OCI-LY3 (cell line): ENCODE measurements around the gene ASMT.
A peak's percentile ranks its signal among the peaks of the same experiment; 100 is the strongest.
"Not testable (repeated sequence)": the region's sequence is repeated elsewhere in the genome, so short reads cannot be mapped to it uniquely, and the experiment has no call there.

Experiments used
- H2AFZ ChIP-seq: fragments of 200-600, 300-600 bp; shearing (Covaris generic); 2 replicates; pipeline ENCODE4 v1.6.0; 2014; ENCODE audit warnings: antibody characterized with exemption, low read depth, low read length
- H3K27ac ChIP-seq: fragments of 200-600, 300-600 bp; sonication (generic); 2 replicates; pipeline ENCODE4 v1.5.1; 2014; ENCODE audit warnings: mild to moderate bottlenecking, low read length, moderate library complexity, mixed read lengths
- H3K27me3 ChIP-seq: fragments of 200-600, 300-600 bp; sonication (generic); 2 replicates; pipeline ENCODE4 v1.6.1; 2014; ENCODE audit warnings: low read depth, low read length, mixed read lengths
- H3K36me3 ChIP-seq: fragments of 200-600, 300-600 bp; sonication (generic); replicated peaks from 2 replicates; pipeline ENCODE3; 2014; ENCODE audit warnings: low read depth, low read length, mixed read lengths
- H3K4me1 ChIP-seq: fragments of 300-600, 200-600 bp; sonication (generic); 2 replicates; pipeline ENCODE4 v1.6.1; 2014; ENCODE audit warnings: low read length, mixed read lengths
- H3K4me2 ChIP-seq: fragments of 200-600, 300-600 bp; sonication (generic); 2 replicates; pipeline ENCODE4 v1.6.1; 2014; ENCODE audit warnings: low read length, mixed read lengths
- H3K4me3 ChIP-seq: fragments of 300-600, 200-600 bp; sonication (generic); 2 replicates; pipeline ENCODE4 v1.5.1; 2014; ENCODE audit warnings: antibody characterized with exemption, mild to moderate bottlenecking, low read length, moderate library complexity
- H3K79me2 ChIP-seq: fragments of 300-600, 200-600 bp; shearing (Covaris generic); 2 replicates; pipeline ENCODE4 v1.6.1; 2014; ENCODE audit warnings: mild to moderate bottlenecking, low read length, mixed read lengths
- H3K9ac ChIP-seq: fragments of 300-600, 200-600 bp; shearing (Covaris generic); 2 replicates; pipeline ENCODE4 v1.6.0; 2014; ENCODE audit warnings: mild to moderate bottlenecking, low read length, moderate library complexity
- H3K9me3 ChIP-seq: fragments of 200-600, 300-600 bp; shearing (Covaris generic); 2 replicates; pipeline ENCODE4 v1.6.1; 2014; ENCODE audit warnings: low read length, mixed read lengths; ENCODE audit not compliant: insufficient read depth
- H4K20me1 ChIP-seq: fragments of 200-600, 300-600 bp; sonication (generic); 2 replicates; pipeline ENCODE4 v1.6.1; 2016; ENCODE audit warnings: low read length, mixed read lengths; ENCODE audit not compliant: insufficient read depth
- EZH2phosphoT487 ChIP-seq: fragments of 200-600 bp; shearing (Covaris generic); IDR thresholded peaks from 2 replicates; pipeline ENCODE4 v1.6.1; 2018; ENCODE audit warnings: antibody characterized with exemption, mixed run types, low read depth
- TF ChIP-seq, protein P1 (sequence below): fragments of 200-600, 300-600 bp; sonication (generic); IDR thresholded peaks from 2 replicates; pipeline ENCODE4 v1.5.1; 2014; ENCODE audit warnings: antibody characterized with exemption, low read length, low read depth

The ASMT gene

DNA sequence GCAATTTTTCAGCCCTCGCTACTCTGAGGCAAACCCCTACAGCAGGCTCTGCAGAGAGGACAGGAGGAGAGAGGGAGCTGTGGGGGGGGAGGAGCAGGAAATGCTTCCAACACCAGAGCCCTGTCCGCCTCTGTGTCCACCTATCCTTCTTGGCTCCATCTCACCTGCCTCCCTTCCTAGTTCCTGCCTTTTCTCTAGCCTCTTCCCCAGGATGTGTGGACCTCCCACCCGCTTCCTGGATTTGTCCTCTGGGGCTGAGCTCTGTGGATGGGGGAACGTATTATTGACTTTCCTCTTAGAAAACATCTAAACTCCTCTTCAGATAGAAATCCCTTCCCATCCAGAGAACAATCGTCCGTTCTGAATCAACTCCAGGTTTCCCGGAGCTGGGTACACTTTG is 14.4 kb downstream of the ASMT start:
- Histone ChIP-seq H3K4me1 (no peaks in the 10 kb centered on the region), H3K27me3 (no peaks in the 10 kb centered on the region), H2AFZ (no peak overlapping the region), H3K4me3 (no peak overlapping the region), H3K27ac (no peak overlapping the region), H3K4me2 (no peak overlapping the region), H3K79me2 (no peaks in the 10 kb centered on the region), H3K9ac (no peak overlapping the region), H3K36me3 (no peaks in the 10 kb centered on the region), H3K9me3 (no peaks in the 10 kb centered on the region), H4K20me1 (no peaks in the 10 kb centered on the region)
- TF ChIP-seq EZH2phosphoT487, result no peak
- TF ChIP-seq, protein P1, sequence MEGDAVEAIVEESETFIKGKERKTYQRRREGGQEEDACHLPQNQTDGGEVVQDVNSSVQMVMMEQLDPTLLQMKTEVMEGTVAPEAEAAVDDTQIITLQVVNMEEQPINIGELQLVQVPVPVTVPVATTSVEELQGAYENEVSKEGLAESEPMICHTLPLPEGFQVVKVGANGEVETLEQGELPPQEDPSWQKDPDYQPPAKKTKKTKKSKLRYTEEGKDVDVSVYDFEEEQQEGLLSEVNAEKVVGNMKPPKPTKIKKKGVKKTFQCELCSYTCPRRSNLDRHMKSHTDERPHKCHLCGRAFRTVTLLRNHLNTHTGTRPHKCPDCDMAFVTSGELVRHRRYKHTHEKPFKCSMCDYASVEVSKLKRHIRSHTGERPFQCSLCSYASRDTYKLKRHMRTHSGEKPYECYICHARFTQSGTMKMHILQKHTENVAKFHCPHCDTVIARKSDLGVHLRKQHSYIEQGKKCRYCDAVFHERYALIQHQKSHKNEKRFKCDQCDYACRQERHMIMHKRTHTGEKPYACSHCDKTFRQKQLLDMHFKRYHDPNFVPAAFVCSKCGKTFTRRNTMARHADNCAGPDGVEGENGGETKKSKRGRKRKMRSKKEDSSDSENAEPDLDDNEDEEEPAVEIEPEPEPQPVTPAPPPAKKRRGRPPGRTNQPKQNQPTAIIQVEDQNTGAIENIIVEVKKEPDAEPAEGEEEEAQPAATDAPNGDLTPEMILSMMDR, result no peak

- Histone ChIP-seq H3K4me2 (no peak overlapping the region), H2AFZ (no peak overlapping the region), H3K27me3 (0 out of 2 replicates have a peak, but pooled peaks cover 2% of the 10 kb centered on the region), H3K4me3 (no peak overlapping the region), H4K20me1 (no peaks in the 10 kb centered on the region), H3K9me3 (peaks cover 12% of the 10 kb centered on the region; the same call in 1 of the 2 replicates), H3K9ac (no peak overlapping the region), H3K27ac (no peak overlapping the region), H3K79me2 (no peaks in the 10 kb centered on the region), H3K36me3 (peaks cover 15% of the 10 kb centered on the region), H3K4me1 (peaks cover 4% of the 10 kb centered on the region; the same call in 1 of the 2 replicates)
- TF ChIP-seq EZH2phosphoT487, result no peak
- TF ChIP-seq, protein P1, result no peak
These were observed 31.1 kb downstream of the ASMT start for GRCh38 chrX:1646009-1646408.

DNA sequence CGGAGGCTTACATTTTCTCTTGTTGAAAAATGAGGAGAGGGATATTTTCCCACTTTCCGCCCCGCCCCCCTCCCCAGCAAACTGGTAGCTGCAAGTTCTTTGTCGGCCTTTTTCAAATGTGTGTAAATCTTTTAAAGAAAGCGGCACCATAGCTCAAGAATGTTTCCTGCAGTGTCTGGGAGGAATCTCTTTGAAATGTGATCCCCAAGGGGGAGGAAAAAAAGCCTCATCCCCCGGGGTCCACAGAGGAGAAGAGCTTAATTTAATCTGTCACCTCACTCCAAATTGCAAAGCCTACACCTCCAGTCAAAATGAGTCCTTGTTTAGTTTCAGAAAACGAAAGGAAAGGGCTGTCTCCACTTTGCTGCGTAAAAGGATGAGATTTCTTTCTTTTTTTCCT is 34.8 kb downstream of the ASMT start:
- Histone ChIP-seq H3K4me2 (no peak overlapping the region), H3K27ac (no peak overlapping the region), H3K4me1 (peaks cover 10% of the 10 kb centered on the region), H3K36me3 (peaks cover 13% of the 10 kb centered on the region), H3K9ac (no peak overlapping the region), H3K79me2 (no peaks in the 10 kb centered on the region), H4K20me1 (no peaks in the 10 kb centered on the region), H3K9me3 (peaks cover 12% of the 10 kb centered on the region; the same call in 1 of the 2 replicates), H2AFZ (no peak overlapping the region), H3K4me3 (no peak overlapping the region), H3K27me3 (0 out of 2 replicates have a peak, but pooled peaks cover 2% of the 10 kb centered on the region)
- no peak for TF ChIP-seq EZH2phosphoT487
- TF ChIP-seq, protein P1, result no peak

DNA sequence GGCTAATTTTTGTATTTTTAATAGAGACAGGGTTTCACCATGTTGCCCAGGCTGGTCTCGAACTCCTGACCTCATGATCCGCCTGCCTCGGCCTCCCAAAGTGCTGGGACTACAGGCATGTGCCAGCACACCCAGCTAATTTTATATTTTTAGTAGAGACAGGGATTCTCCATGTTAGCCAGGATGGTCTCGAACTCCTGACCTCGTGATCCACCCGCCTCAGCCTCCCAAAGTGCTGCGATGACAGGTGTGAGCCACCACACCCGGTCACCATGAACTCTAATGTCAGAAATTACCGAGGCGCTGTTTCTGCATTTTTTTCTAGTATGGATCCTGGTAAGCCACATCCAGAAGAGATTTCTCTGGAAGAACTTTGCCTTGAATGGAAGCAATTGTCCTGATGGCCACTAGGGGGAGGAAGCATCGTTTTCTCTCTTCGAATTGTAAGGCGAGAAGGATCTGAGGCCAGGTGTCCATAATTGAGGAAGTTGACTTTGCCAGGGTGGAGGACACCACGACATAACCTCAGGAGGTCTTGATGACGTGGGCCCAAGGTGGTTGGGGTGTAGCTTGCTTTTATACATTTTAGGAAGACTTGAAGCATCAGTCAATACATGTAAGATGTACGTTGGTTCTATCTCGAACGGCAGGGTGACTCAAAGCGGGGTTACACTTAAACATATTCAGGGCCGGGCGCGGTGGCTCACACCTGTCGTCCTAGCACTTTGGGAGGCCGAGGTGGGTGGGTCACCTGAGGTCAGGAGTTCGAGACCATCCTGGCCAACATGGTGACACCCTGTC is 37.4 kb downstream of the ASMT start:
- TF ChIP-seq, protein P1, result peak; percentile 82
- not testable (repeated sequence) for H3K36me3 ChIP-seq, H3K27ac ChIP-seq, H3K4me3 ChIP-seq, H3K9me3 ChIP-seq, H4K20me1 ChIP-seq, H3K79me2 ChIP-seq, H3K9ac ChIP-seq, H3K27me3 ChIP-seq
- peaks cover 18% of the 10 kb centered on the region for H3K4me1 ChIP-seq
- peak overlapping the region; percentile 25 for H3K4me2 ChIP-seq
- peak overlapping the region; percentile 70; the same call in 1 of the 2 replicates for H2AFZ ChIP-seq
